WTC11 (cell line): ENCODE results near the gene SRPK3.

Experiments
- CBFB ChIP-seq: sonication (generic); formaldehyde crosslinking; IDR thresholded peaks from 2 replicates; pipeline ENCODE4 v1.8.1; 2022; ENCODE audit warnings: mild to moderate bottlenecking, low read depth, missing genetic modification reagents
- ESRRA ChIP-seq: sonication (generic); formaldehyde crosslinking; IDR thresholded peaks from 2 replicates; pipeline ENCODE4 v1.8.1; 2022; ENCODE audit warnings: mild to moderate bottlenecking, missing genetic modification reagents, borderline replicate concordance
- FOXJ3 ChIP-seq: sonication (generic); formaldehyde crosslinking; IDR thresholded peaks from 2 replicates; pipeline ENCODE4 v1.9.0; 2021; ENCODE audit warnings: missing genetic modification reagents, mild to moderate bottlenecking, borderline replicate concordance
- JAZF1 ChIP-seq: fragments of 250-450 bp; sonication (Bioruptor Pico); IDR thresholded peaks from 2 replicates; pipeline ENCODE4 v1.9.0; 2021; ENCODE audit warnings: moderate library complexity, mild to moderate bottlenecking, inconsistent platforms
- JUN ChIP-seq: sonication (generic); formaldehyde crosslinking; IDR thresholded peaks from 2 replicates; pipeline ENCODE4 v1.8.0; 2023; ENCODE audit warnings: mild to moderate bottlenecking, missing genetic modification reagents
- NFYB ChIP-seq: sonication (generic); formaldehyde crosslinking; conservative IDR thresholded peaks from 2 replicates; pipeline ENCODE4 v1.8.0; 2022; ENCODE audit warnings: low read depth, missing genetic modification reagents
- RORB ChIP-seq: fragments of 250-450 bp; sonication (Bioruptor Pico); IDR thresholded peaks from 2 replicates; pipeline ENCODE4 v1.9.0; 2021; ENCODE audit warnings: mild to moderate bottlenecking
- TF ChIP-seq, protein P1 (sequence below): fragments of 200-600 bp; IDR thresholded peaks from 2 replicates; pipeline ENCODE4 v1.8.0; 2022; ENCODE audit warnings: antibody characterized with exemption
- TF ChIP-seq, protein P2 (sequence below): sonication (generic); formaldehyde crosslinking; IDR thresholded peaks from 2 replicates; pipeline ENCODE4 v1.8.1; 2023; ENCODE audit warnings: mild to moderate bottlenecking, missing genetic modification reagents, moderate library complexity
- TF ChIP-seq, protein P3 (sequence below): sonication (generic); formaldehyde crosslinking; IDR thresholded peaks from 2 replicates; pipeline ENCODE4 v1.8.0; 2022; ENCODE audit warnings: mild to moderate bottlenecking, missing genetic modification reagents
- TF ChIP-seq, protein P4 (sequence below): sonication (generic); formaldehyde crosslinking; IDR thresholded peaks from 2 replicates; pipeline ENCODE4 v1.8.1; 2023; ENCODE audit warnings: mild to moderate bottlenecking, moderate library complexity, missing genetic modification reagents
- TF ChIP-seq, protein P5 (sequence below): fragments of 250-450 bp; sonication (Bioruptor Pico); IDR thresholded peaks from 2 replicates; pipeline ENCODE4 v1.9.0; 2021; ENCODE audit warnings: mild to moderate bottlenecking

DNA sequence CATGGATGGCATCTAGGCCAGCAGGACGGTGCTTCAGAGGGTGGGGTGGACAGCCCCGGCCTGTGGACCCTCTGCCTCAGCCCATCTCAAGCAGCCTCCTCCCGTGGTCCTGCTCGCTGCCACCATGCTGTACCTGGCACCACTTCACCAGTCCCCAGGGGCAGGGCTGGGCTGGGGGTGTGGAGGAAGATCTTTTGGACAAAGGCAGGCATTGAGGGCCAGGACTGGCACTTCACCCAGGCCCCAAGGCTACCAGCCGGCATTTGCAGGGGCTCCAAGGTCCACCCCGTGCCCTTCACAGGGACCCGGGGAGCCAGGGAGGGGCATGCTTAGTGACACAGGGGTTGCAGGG is 16.1 kb upstream of the SRPK3 start:
- TF ChIP-seq JAZF1 (no peak), NFYB (CRISPR knock-in tag) (no peak), JUN (CRISPR knock-in tag) (no peak), FOXJ3 (CRISPR knock-in tag) (no peak), ESRRA (CRISPR knock-in tag) (no peak), CBFB (CRISPR knock-in tag) (no peak), RORB (CRISPR knock-in tag) (no peak)
- TF ChIP-seq, protein P1, sequence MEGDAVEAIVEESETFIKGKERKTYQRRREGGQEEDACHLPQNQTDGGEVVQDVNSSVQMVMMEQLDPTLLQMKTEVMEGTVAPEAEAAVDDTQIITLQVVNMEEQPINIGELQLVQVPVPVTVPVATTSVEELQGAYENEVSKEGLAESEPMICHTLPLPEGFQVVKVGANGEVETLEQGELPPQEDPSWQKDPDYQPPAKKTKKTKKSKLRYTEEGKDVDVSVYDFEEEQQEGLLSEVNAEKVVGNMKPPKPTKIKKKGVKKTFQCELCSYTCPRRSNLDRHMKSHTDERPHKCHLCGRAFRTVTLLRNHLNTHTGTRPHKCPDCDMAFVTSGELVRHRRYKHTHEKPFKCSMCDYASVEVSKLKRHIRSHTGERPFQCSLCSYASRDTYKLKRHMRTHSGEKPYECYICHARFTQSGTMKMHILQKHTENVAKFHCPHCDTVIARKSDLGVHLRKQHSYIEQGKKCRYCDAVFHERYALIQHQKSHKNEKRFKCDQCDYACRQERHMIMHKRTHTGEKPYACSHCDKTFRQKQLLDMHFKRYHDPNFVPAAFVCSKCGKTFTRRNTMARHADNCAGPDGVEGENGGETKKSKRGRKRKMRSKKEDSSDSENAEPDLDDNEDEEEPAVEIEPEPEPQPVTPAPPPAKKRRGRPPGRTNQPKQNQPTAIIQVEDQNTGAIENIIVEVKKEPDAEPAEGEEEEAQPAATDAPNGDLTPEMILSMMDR: no peak
- TF ChIP-seq, protein P2, sequence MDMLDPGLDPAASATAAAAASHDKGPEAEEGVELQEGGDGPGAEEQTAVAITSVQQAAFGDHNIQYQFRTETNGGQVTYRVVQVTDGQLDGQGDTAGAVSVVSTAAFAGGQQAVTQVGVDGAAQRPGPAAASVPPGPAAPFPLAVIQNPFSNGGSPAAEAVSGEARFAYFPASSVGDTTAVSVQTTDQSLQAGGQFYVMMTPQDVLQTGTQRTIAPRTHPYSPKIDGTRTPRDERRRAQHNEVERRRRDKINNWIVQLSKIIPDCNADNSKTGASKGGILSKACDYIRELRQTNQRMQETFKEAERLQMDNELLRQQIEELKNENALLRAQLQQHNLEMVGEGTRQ (CRISPR knock-in tag): no peak
- TF ChIP-seq, protein P3, sequence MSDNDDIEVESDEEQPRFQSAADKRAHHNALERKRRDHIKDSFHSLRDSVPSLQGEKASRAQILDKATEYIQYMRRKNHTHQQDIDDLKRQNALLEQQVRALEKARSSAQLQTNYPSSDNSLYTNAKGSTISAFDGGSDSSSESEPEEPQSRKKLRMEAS (CRISPR knock-in tag): no peak
- TF ChIP-seq, protein P4, sequence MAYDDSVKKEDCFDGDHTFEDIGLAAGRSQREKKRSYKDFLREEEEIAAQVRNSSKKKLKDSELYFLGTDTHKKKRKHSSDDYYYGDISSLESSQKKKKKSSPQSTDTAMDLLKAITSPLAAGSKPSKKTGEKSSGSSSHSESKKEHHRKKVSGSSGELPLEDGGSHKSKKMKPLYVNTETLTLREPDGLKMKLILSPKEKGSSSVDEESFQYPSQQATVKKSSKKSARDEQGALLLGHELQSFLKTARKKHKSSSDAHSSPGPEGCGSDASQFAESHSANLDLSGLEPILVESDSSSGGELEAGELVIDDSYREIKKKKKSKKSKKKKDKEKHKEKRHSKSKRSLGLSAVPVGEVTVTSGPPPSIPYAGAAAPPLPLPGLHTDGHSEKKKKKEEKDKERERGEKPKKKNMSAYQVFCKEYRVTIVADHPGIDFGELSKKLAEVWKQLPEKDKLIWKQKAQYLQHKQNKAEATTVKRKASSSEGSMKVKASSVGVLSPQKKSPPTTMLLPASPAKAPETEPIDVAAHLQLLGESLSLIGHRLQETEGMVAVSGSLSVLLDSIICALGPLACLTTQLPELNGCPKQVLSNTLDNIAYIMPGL (CRISPR knock-in tag): no peak
- TF ChIP-seq, protein P5, sequence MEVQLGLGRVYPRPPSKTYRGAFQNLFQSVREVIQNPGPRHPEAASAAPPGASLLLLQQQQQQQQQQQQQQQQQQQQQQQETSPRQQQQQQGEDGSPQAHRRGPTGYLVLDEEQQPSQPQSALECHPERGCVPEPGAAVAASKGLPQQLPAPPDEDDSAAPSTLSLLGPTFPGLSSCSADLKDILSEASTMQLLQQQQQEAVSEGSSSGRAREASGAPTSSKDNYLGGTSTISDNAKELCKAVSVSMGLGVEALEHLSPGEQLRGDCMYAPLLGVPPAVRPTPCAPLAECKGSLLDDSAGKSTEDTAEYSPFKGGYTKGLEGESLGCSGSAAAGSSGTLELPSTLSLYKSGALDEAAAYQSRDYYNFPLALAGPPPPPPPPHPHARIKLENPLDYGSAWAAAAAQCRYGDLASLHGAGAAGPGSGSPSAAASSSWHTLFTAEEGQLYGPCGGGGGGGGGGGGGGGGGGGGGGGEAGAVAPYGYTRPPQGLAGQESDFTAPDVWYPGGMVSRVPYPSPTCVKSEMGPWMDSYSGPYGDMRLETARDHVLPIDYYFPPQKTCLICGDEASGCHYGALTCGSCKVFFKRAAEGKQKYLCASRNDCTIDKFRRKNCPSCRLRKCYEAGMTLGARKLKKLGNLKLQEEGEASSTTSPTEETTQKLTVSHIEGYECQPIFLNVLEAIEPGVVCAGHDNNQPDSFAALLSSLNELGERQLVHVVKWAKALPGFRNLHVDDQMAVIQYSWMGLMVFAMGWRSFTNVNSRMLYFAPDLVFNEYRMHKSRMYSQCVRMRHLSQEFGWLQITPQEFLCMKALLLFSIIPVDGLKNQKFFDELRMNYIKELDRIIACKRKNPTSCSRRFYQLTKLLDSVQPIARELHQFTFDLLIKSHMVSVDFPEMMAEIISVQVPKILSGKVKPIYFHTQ: no peak
